ENCODE results near the gene MEGF10.

MEGF10 gene

DNA sequence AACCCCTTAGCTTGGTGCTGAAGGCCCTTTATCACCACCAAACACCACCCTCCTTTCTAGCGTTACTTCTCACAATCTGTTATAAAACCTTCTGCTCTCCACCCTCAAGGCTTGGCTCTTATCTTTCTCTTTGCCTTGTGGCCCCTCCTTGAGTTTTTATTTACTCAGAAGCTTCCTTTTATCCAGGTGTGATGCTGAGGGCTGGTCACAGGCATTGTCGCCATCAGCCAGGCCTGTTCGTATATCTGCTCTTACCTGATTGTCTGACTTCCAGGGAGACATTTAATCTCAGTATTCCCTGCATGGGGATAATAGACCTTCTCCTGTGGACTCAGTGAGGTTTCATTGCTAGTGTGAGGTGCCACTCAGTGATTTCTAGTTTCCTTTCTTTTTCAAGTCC, 34.2 kb downstream of the MEGF10 start:
- in situ Hi-C loops (cut with MboI; ENCODE audit: low pct_unique_long_range_greater_than_20kb, low sequenced_read_pairs, unreplicated experiment), result loop anchor here (25.0 kb wide), 2 partner anchors 462 to 662 kb away; no protein-coding TSS in a partner anchor
- TF ChIP-seq, protein P1, sequence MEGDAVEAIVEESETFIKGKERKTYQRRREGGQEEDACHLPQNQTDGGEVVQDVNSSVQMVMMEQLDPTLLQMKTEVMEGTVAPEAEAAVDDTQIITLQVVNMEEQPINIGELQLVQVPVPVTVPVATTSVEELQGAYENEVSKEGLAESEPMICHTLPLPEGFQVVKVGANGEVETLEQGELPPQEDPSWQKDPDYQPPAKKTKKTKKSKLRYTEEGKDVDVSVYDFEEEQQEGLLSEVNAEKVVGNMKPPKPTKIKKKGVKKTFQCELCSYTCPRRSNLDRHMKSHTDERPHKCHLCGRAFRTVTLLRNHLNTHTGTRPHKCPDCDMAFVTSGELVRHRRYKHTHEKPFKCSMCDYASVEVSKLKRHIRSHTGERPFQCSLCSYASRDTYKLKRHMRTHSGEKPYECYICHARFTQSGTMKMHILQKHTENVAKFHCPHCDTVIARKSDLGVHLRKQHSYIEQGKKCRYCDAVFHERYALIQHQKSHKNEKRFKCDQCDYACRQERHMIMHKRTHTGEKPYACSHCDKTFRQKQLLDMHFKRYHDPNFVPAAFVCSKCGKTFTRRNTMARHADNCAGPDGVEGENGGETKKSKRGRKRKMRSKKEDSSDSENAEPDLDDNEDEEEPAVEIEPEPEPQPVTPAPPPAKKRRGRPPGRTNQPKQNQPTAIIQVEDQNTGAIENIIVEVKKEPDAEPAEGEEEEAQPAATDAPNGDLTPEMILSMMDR (IDR thresholded peaks at IDR 0.05; ENCODE audit: extremely low read depth, insufficient read depth, missing control alignments), result no peak
- no peak for DNase-seq (ENCODE audit: low spot score)

DNA sequence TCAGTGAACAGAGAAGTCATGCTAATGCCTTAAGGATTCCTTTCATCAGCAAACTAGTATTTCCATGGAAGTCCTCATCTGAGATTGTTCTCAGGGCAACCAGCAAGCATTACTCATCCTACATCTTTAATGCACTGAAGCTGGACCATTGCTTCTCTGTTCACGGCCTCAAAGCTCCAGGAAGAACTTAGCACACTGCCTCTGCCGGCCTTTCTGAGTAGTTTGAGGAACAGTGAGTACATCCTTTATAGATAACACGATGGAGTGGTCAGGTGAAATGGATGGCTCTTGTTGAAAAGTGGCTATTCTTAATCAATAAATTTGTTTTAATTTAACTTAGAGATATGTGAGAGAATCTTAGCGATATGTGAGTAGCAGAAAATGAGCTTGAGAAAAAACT, 35.8 kb downstream of the MEGF10 start:
- no peak for DNase-seq (ENCODE audit: low spot score)
- TF ChIP-seq, protein P1 (IDR thresholded peaks at IDR 0.05; ENCODE audit: extremely low read depth, insufficient read depth, missing control alignments), result no peak
- in situ Hi-C loops (cut with MboI; ENCODE audit: low pct_unique_long_range_greater_than_20kb, low sequenced_read_pairs, unreplicated experiment), result no loop called here

DNA sequence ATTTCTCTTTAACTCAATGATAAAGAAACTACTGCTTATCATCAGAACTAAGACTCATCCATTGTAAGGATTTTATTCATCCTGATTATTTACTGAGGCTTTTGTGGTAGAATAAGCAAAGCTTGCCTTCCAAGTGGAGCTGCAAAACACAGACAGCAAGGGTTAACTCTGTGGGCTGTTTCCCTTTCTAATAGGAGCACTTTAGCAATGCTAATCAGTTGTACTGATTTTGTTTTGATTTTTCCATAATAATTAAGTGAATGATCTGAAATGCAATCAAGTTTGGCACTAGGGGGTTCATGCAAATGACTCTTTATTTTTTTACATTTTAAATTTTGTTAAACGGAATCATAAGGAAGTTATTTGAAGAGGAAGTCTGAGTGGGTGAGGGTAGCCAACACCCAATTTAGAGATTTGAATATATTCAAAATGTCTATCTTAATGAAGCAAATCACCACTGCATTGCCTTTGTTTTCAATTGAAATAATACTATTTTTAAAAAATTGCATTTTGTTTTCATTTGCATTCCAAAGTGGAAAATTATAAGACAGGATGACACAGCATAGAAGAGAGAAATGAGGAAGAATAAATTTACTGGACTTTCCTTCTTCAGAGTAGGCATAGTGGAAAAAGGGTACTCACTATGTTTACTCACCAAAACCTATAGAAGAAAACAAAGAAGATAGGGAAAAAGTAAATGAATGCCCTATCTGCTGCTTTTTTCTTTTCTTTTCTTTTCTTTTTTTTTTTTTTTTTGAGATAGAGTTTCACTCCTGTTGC, 36.6 kb downstream of the MEGF10 start:
- DNase-seq (ENCODE audit: low spot score), result no peak
- TF ChIP-seq, protein P1 (IDR thresholded peaks at IDR 0.05; ENCODE audit: extremely low read depth, insufficient read depth, missing control alignments), result no peak
- in situ Hi-C loops (cut with MboI; ENCODE audit: low pct_unique_long_range_greater_than_20kb, low sequenced_read_pairs, unreplicated experiment), result no loop called here

DNA sequence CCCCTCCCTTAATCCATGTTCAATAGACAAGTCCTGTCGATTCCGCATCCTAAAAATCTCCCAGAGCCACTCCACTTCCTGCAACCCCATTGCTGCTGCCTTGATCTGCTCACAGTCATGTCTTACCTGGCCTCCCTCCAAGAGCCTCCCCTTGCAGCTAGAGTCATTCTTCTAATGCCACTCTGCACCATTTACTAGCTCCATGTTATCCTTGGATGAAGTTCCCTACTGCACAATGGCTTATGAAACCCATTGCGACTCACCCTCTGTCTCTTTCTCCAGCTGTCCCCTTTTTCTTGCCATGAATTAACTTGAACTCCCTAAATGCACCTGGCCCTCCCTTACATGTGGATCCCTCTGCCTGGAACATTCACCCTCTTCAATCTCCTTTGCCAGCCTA, 39.5 kb downstream of the MEGF10 start:
- TF ChIP-seq, protein P1 (IDR thresholded peaks at IDR 0.05; ENCODE audit: extremely low read depth, insufficient read depth, missing control alignments), result no peak
- in situ Hi-C loops (cut with MboI; ENCODE audit: low pct_unique_long_range_greater_than_20kb, low sequenced_read_pairs, unreplicated experiment), result no loop called here
- no peak for DNase-seq (ENCODE audit: low spot score)

DNA sequence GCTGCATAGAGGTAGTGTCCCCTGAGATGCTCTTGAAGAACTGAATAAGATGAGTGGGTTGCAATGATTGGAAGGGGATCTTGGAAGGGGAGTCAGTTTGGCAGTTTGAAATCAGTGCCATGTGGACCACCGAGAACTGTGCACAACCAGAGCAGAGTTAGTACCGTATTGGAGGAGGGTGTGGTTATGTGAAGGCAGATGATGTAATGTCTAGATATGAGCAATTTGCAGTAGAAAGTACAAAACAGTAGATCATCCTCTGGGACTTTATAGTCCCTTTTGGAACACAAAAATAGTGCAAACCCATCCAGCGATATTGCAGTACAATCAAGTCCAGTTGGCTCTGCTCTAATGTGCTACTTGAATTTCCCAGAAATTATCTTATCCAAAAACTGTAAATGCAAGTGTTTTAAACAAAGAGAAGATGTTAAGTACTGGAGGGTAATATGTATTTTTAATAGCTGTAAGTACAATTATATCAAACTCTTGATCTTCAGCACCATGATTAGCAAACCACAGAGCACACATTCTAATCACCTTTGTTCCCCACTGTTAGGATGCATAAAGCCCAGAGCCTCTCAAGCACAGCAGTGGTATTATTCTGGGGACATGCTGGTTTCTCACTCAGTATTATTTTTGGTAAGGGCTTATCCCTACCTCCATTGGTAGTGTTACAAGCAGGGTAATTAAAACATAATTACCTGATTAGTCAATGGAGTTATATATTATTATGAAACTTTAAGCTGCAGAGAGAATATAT, 41.5 kb downstream of the MEGF10 start:
- no peak for DNase-seq (ENCODE audit: low spot score)
- TF ChIP-seq, protein P1 (IDR thresholded peaks at IDR 0.05; ENCODE audit: extremely low read depth, insufficient read depth, missing control alignments), result no peak

DNA sequence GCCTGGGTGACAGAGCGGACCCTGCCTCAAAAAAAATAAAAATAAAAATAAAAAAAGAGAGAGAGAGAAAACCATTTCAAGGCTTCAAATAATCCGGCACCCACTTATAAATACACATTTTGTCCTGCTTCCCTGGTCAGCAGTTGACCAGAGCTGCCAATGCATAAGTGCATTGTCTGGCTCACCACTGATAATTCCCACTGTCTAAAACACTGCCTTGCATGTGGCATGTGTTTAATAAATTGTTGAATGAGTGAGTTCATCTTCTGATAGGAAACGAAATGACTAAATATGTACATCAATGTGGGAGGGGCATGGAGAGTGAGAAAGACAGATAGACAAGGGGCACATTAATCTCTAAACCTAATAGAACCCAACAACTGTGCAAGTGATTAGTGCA, 42.9 kb downstream of the MEGF10 start:
- TF ChIP-seq, protein P1 (IDR thresholded peaks at IDR 0.05; ENCODE audit: extremely low read depth, insufficient read depth, missing control alignments), result no peak
- in situ Hi-C loops (cut with MboI; ENCODE audit: low pct_unique_long_range_greater_than_20kb, low sequenced_read_pairs, unreplicated experiment), result no loop called here
- no peak for DNase-seq (ENCODE audit: low spot score)

More for the DNA sequence above, 41.5 kb downstream of the MEGF10 start:
- in situ Hi-C loops (cut with MboI; ENCODE audit: low pct_unique_long_range_greater_than_20kb, low sequenced_read_pairs, unreplicated experiment), result no loop called here
